K562 (cell line): ENCODE measurements around the gene NTSR1. TPM values are rescaled to one million over a fixed set of nuclear protein-coding genes. Genes with fewer than 3 reads are reported as not detected.

ENCODE experiments used
- ATAC-seq: fragments of 200-7000 bp; cut with Tn5 transposase; 3 replicates; pipeline ENCODE4 v1.9.1; 2020; ENCODE audit warnings: moderate library complexity
- BruUV-seq: library from RNA; stranded (reverse); fragments of 400-500 nt; replicated peaks from 2 replicates; lab custom pipeline; 2021; lab: Mats Ljungman, UMichigan
- CTCF ChIA-PET: fragments of 300-600 bp; formaldehyde crosslinking; extraction: SDS; loops from one replicate; lab custom pipeline; 2021; ENCODE audit warnings: low intra/inter-chr PET ratio; lab: Yijun Ruan, JAX
- POLR2A ChIA-PET: fragments of 300-600, 350-650 bp; sonication (Branson Sonifier 250); formaldehyde crosslinking; extraction: SDS; loops from one replicate; lab custom pipeline; 2021; ENCODE audit warnings: antibody characterized with exemption, inconsistent platforms; lab: Yijun Ruan, JAX
- DNase-seq, 4 experiments: peaks; one replicate each; pipeline versions ENCODE4 v3.0.0 to v3.0.0-alpha.2; 2011 to 2018; ENCODE audit warnings: low spot score in 3 of 4, mixed read lengths in 3 of 4; ENCODE audit errors: extremely low read depth in 1 of 4
- FAIRE-seq: peaks from 2 replicates; lab custom pipeline; 2011; peaks lifted over from hg19 to GRCh38; lab: Jason Lieb, UNC
- H2AFZ ChIP-seq: 2 replicates; pipeline ENCODE4 v1.6.0; 2011; ENCODE audit warnings: low read depth, low read length, control low read depth, inconsistent platforms
- H3K27ac ChIP-seq: fragments of 200-600 bp; 3 replicates; pipeline ENCODE4 v1.8.0; 2011; ENCODE audit warnings: low read depth, mild to moderate bottlenecking, control low read depth, inconsistent platforms, low read length, moderate library complexity, mixed read lengths; ENCODE audit errors: extremely low read depth
- H3K27me3 ChIP-seq, 2 experiments: fragments of 300-600 bp in 1 of 2; 2 replicates in 1 of 2; 3 replicates in 1 of 2; pipeline versions ENCODE4 v1.6.0 to v1.8.0; 2011; ENCODE audit warnings: inconsistent platforms in 2 of 2, low read length in 2 of 2, mild to moderate bottlenecking in 1 of 2, mixed read lengths in 1 of 2, moderate library complexity in 1 of 2; ENCODE audit not compliant: control insufficient read depth in 2 of 2, insufficient read depth in 2 of 2
- H3K36me3 ChIP-seq: fragments of 300-600 bp; 3 replicates; pipeline ENCODE4 v1.8.0; 2011; ENCODE audit warnings: mild to moderate bottlenecking, low read length, inconsistent platforms; ENCODE audit not compliant: control insufficient read depth, insufficient read depth
- H3K4me1 ChIP-seq, 2 experiments: fragments of 200-600 bp in 1 of 2; replicated peaks in 1 of 2; 2 replicates in 1 of 2; 3 replicates in 1 of 2; pipeline versions ENCODE4 v1.5.1 to v1.8.0; 2011; ENCODE audit warnings: inconsistent platforms in 2 of 2, low read length in 2 of 2, mild to moderate bottlenecking in 1 of 2, mixed read lengths in 1 of 2, moderate library complexity in 1 of 2; ENCODE audit not compliant: control insufficient read depth in 2 of 2, insufficient read depth in 2 of 2
- H3K4me2 ChIP-seq: 2 replicates; pipeline ENCODE4 v1.6.1; 2011; ENCODE audit warnings: low read length, control low read depth, inconsistent platforms, mixed read lengths; ENCODE audit not compliant: insufficient read depth
- H3K4me3 ChIP-seq: fragments of 200-600 bp; sonication (generic), shearing (Covaris generic); 2 replicates; pipeline ENCODE4 v1.5.1; 2016; ENCODE audit warnings: control low read depth, inconsistent platforms
- H3K79me2 ChIP-seq: fragments of 200-600 bp; 3 replicates; pipeline ENCODE4 v1.8.0; 2011; ENCODE audit warnings: low read length, inconsistent platforms; ENCODE audit not compliant: control insufficient read depth, insufficient read depth
- H3K9ac ChIP-seq, 2 experiments: 2 replicates each; pipeline versions ENCODE4 v1.6.0 to v1.6.1; 2011; ENCODE audit warnings: low read depth in 2 of 2, low read length in 2 of 2, control low read depth in 1 of 2, inconsistent platforms in 1 of 2, mild to moderate bottlenecking in 1 of 2, mixed read lengths in 1 of 2; ENCODE audit not compliant: insufficient read depth in 1 of 2
- H3K9me1 ChIP-seq: one replicate; pipeline ENCODE4 v1.6.0; 2011; ENCODE audit warnings: inconsistent platforms, mild to moderate bottlenecking, low read length, moderate library complexity; ENCODE audit not compliant: control insufficient read depth, insufficient read depth
- H3K9me3 ChIP-seq: replicated peaks from 2 replicates; pipeline ENCODE4 v1.5.1; 2011; ENCODE audit warnings: low read depth, low read length, inconsistent platforms; ENCODE audit not compliant: control insufficient read depth, insufficient read depth
- H4K20me1 ChIP-seq: replicated peaks from 2 replicates; pipeline ENCODE4 v1.6.1; 2011; ENCODE audit warnings: low read length, inconsistent platforms, mixed read lengths; ENCODE audit not compliant: control insufficient read depth, insufficient read depth
- EHMT2 ChIP-seq: fragments of 450-650 bp; IDR thresholded peaks from 2 replicates; pipeline ENCODE4 v1.6.1; 2018; ENCODE audit warnings: antibody characterized with exemption
- GABPA ChIP-seq: fragments of 200-800 bp; sonication (Bioruptor generic); conservative IDR thresholded peaks from 2 replicates; pipeline ENCODE4 v1.6.1; 2016; ENCODE audit warnings: low read depth, missing genetic modification characterization, missing compliant biosample characterization
- MIER1 ChIP-seq: fragments of 450-650 bp; IDR thresholded peaks from 2 replicates; pipeline ENCODE4 v1.6.1; 2016; ENCODE audit warnings: antibody characterized with exemption, mild to moderate bottlenecking, low read depth
- REST ChIP-seq, 2 experiments: fragments of 450-650 bp; formaldehyde crosslinking in 1 of 2; IDR thresholded peaks; 2 replicates each; pipeline versions ENCODE4 v1.4.0 to v1.6.1; 2014 to 2020; ENCODE audit warnings: mild to moderate bottlenecking in 2 of 2, borderline replicate concordance in 1 of 2, low read depth in 1 of 2
- ZBTB7A ChIP-seq: IDR thresholded peaks from 2 replicates; pipeline ENCODE4 v1.6.1; 2011; ENCODE audit warnings: low read depth, mild to moderate bottlenecking, low read length, moderate library complexity, borderline replicate concordance; ENCODE audit not compliant: control insufficient read depth
- ZNF263 ChIP-seq: sonication (generic); formaldehyde crosslinking; IDR thresholded peaks from 2 replicates; pipeline ENCODE4 v1.8.0; 2022; ENCODE audit warnings: mild to moderate bottlenecking, missing genetic modification reagents, borderline replicate concordance
- ZNF282 ChIP-seq: sonication (generic); formaldehyde crosslinking; IDR thresholded peaks from 2 replicates; pipeline ENCODE4 v1.8.1; 2023; ENCODE audit warnings: missing genetic modification reagents
- ZNF644 ChIP-seq: fragments of 200-800 bp; sonication (Bioruptor generic); IDR thresholded peaks from 2 replicates; pipeline ENCODE4 v1.6.1; 2016; ENCODE audit warnings: low read depth, missing genetic modification characterization, missing compliant biosample characterization
- WGBS: fragments of 100-300 bp; shearing (Covaris generic); methylation state at CpG from one replicate; pipeline ENCODE4 v1.1.6; 2016; ENCODE audit warnings: low coverage, mixed read lengths; ENCODE audit not compliant: insufficient coverage; ENCODE audit errors: missing lambda C conversion rate; 5-methylcytosine and 5-hydroxymethylcytosine counted together
- in situ Hi-C: fragments of 300-500 bp; cut with MboI; formaldehyde crosslinking; loops from 4 replicates; pipeline ENCODE4 v1.15.0; 2018; ENCODE audit warnings: inconsistent platforms, mixed read lengths
- intact Hi-C: fragments of 100-400 bp; cut with micrococcal nuclease; formaldehyde crosslinking; loops from 2 replicates; pipeline ENCODE4 v1.14.2; 2022
- polyA plus RNA-seq, 8 experiments: library from polyadenylated mRNA; depleted of rRNA in 4 of 8; stranded (reverse) in 5 of 8; unstranded in 3 of 8; fragments of >200 nt; fragmentation: Nextera tagmentation in 2 of 8; fragmentation: Illumina TruSeq in 1 of 8; extraction: Ambion mirVana in 2 of 8; extraction: Trizol in 1 of 8; gene quantifications; 2 replicates each; pipeline versions ENCODE4 v1.2.1 to v1.2.3, GENCODE V29; 2011 to 2014; ENCODE audit warnings: inconsistent platforms in 1 of 8, missing spikeins in 1 of 8
- total RNA-seq, 7 experiments: library from RNA; depleted of rRNA in 6 of 7; stranded (reverse); fragments of >200 nt in 6 of 7; fragmentation: Illumina TruSeq in 2 of 7; extraction: Trizol in 2 of 7; gene quantifications; 2 replicates each; pipeline versions ENCODE4 v1.2.1 to v1.2.3, GENCODE V29; 2011 to 2021; ENCODE audit warnings: low replicate concordance in 1 of 7

NTSR1 gene
- total and polyA plus RNA-seq, 9 of the 15 experiments (the other 6 are each of a cell fraction or from before 2014, with no cell fraction given), result 0.04 to 0.40 (median 0.13) TPM; not detected in 3

GRCh38 chr20:62741191-62741691 is 32.6 kb downstream of the NTSR1 start:
- H3K4me1 ChIP-seq, result peaks cover 16 to 51% of the 10 kb centered on the region in 2 experiments
- no peaks in the 10 kb centered on the region for H3K9me1 ChIP-seq
- no peaks in the 10 kb centered on the region; the same call in 1 of the 2 replicates for H4K20me1 ChIP-seq
- H3K9ac ChIP-seq, result peak overlapping the region in 1 of 2 experiments; percentile 83; a peak in 1 of 4 replicates
- no peaks in the 10 kb centered on the region for H3K36me3 ChIP-seq
- H3K4me3 ChIP-seq, result no peak overlapping the region
- no TSS peak for BruUV-seq
- no peak overlapping the region for H3K27ac ChIP-seq
- POLR2A ChIA-PET, result interaction anchor here (0.5 to 1.7 kb wide), 4 partner anchors 9 to 74 kb away, joined by 3 to 6 read pairs (median 4); no protein-coding TSS in a partner anchor
- H3K79me2 ChIP-seq, result no peaks in the 10 kb centered on the region
- no peak overlapping the region for H2AFZ ChIP-seq
- no peak for DNase-seq
- H3K9me3 ChIP-seq, result no peaks in the 10 kb centered on the region
- intact Hi-C loops (no loop called here), in situ Hi-C loops (no loop called here)
- FAIRE-seq, result no peak
- no peak overlapping the region for H3K4me2 ChIP-seq
- CTCF ChIA-PET, result no interaction called here
- WGBS, result 55% methylated on average over 6 of the region's 9 CpGs
- TF ChIP-seq ZBTB7A, result 0 out of 2 replicates have a peak, but pooled peaks have one; percentile 34
- TF ChIP-seq ZNF282 (CRISPR knock-in tag), result no peak
- no peak for TF ChIP-seq ZNF644 (tag)
- TF ChIP-seq EHMT2, result peak; percentile 73; the same call in 1 of the 2 replicates
- no peak for TF ChIP-seq GABPA
- peak; percentile 90 for TF ChIP-seq REST (IDR thresholded peaks at IDR 0.05; ENCODE audit: borderline replicate concordance)
- peak; percentile 74; the same call in 1 of the 2 replicates for TF ChIP-seq REST (CRISPR knock-in tag; IDR thresholded peaks at IDR 0.05; ENCODE audit: low read depth)
- TF ChIP-seq ZNF263, result 0 out of 2 replicates have a peak, but pooled peaks have one; percentile 8
- peak; percentile 77 for TF ChIP-seq MIER1
- no peak for ATAC-seq
- peaks cover 21 to 33% of the 10 kb centered on the region in 2 experiments; a peak in 4 of 5 replicates for H3K27me3 ChIP-seq
